GM19035 (cell line): ENCODE data around the gene ZRANB1.
A peak's percentile ranks its signal among the peaks of the same experiment; 100 is the strongest.
"Not testable (repeated sequence)": the region's sequence is repeated elsewhere in the genome, so short reads cannot be mapped to it uniquely, and the experiment has no call there.

ENCODE experiments used
- ATAC-seq: cut with Tn5 transposase; IDR thresholded peaks from one replicate; pipeline ENCODE4 v1.9.1; 2021; ENCODE audit not compliant: unreplicated experiment

Gene ZRANB1

DNA sequence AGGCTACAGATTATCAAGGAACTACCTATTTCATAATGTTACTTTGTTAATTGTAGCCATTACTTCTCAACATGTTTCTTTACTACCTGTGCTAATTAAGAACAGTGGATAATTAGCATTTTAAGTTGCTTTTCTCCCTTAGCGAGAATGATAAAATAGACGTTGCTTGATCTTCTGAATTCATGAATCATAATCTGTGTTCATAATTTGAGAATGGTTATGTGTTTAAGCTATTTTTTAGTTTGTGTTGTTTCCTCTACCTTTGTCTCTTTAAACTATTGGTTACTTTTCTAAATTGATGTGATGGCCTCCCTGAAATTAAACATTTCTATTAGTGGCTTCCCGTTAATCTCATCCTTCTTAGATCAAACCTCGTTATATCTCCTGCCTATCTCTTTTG, at the start of gene ZRANB1:
ZRANB1 (plus strand) TSS at position 301 of the 400 bp plus-strand sequence. CDS start 371 bp downstream, outside the sequence.
- no peak for ATAC-seq

DNA sequence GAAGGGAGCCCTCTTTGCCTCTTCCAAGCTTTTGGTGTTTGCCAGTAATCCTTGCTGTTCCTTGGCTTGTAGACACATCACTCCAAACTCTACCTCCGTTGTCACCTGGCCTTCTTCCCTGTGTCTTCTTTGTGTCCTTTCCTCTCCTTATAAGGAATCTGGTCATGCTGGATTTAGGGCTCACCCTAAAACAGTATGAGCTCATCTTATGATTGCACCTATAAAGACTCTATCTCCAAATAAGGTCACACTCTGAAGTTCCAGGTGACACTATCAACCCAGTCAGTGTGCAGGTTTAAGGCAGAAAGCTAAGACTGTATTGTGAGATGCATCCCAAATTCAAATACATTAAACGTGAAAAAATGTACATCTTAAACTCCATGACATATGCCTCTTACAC, 49.0 kb upstream of the ZRANB1 start:
- no peak for ATAC-seq

DNA sequence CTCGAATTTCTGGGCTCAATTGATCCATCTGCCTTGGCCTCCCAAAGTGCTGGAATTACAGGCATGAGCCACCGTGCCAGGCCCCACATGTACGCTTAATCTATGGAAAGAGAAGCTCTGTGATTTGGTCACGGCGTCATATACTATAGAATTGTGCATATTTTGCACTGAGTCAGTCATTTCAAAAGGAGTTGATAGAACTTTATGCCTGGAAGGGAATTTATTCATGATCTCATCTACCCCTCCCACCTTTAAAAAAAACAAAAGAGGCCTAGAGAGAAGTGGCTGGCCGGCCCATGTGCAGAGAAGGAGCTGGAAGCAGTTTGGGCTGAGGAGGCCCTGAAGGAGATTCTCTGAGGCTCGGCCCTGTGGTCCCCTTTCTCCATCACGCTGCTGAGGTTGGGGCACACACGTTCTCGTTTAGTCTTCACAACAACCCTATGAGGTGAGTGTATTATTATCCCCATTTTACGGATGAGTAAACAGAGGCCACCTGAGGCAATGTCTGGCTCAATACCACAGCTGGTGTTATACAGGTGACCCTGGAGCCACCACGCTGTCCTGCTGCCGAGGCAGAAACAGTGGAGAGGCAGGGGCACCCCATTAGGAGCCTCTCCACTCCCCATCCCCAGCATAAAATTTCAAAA, 47.2 kb upstream of the ZRANB1 start:
- ATAC-seq = no peak

DNA sequence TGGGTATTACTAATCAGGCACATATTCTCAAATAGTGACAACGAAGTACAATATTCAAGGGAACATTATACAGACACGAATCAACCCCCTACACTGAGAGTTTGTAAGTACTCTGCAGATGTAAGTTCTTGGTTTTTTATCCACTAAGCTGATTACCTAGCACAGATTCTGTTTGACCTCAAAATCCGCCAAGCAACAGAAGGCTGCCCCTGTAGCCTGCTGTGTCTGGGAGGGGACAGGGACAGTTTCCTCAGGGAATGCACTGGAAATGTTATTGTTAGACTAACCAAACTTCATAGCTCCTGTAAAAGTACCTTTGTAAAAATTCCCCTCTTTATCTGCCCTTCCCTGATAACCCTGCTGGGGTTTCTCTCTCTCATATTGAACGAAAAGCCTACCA, 45.2 kb upstream of the ZRANB1 start:
- ATAC-seq = no peak

DNA sequence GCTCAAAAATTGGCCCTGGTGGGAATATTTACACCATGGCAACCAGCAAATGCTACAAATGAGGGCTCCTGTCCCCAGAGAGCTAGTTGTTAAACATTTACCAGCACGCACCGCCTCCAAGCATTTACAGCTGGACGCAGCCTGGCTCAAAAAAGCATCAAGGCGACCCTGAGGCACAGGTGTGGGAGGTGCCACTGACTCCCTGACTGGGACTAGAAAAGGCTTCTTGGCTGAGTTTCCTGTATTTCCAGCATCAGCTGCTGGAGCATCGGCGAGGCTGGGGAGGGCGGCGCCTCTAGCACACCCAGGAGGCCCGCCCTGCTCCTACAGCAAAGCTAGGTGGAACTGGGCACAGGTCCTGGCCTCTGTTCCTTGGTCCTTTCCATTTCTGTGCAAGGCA, 43.5 kb upstream of the ZRANB1 start:
- no peak for ATAC-seq

DNA sequence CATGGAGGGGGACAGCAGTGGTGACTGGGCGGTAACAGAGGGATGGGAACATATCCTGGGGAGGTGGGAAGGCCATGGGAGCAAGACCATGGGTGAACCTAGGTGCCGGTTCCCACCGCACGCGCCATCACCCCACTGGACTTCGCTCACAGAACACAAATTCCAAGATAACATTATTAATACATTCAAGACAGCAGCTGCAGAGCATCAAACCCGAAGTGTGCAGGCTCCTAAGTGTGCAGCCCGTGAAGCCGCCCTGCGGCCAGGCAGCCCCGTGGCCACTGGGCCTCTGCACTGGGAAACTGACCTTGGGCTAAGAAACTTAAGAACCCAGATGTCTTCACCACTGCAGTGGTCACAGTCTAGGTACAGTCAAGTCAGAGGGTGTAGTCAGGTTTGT, 42.8 kb upstream of the ZRANB1 start:
- ATAC-seq = no peak

DNA sequence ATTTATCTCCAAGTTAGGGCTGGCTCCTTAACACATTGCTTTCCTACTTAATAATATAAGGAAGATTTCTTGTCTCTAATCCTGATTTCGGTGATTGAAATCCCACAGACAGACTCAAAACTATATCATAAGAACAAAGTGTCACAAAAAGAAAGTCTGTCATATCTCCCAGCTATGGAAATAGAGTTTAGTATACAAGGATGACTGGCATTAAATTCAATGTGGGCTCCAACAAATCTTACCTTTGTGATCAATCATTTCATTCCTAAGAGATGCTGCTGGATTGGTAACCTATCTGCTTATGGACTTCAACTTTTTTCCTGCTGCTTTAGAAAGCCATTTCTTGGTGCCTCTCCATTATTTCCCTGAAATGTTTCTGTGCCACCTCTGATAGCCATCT, 39.5 kb upstream of the ZRANB1 start:
- ATAC-seq = no peak

DNA sequence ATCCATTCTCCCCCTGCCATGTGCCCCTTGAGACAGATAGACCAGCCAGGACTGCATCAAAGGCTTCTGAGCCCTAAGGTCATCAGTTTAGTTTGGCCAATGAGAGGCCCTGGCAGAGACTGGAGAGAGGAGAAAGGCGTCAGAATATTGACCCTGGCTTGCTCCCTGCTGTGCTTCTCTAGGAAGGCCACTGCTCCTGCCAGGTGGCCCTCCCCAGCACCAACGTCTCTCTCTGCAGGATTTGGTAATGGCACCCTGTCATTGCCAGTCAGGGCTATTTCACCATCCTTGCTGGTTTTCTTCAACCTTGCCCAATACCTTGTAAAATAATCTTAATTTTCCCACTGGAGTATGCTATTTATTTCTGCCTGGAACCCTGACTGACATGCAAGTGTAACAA, 38.8 kb upstream of the ZRANB1 start:
- no peak for ATAC-seq

DNA sequence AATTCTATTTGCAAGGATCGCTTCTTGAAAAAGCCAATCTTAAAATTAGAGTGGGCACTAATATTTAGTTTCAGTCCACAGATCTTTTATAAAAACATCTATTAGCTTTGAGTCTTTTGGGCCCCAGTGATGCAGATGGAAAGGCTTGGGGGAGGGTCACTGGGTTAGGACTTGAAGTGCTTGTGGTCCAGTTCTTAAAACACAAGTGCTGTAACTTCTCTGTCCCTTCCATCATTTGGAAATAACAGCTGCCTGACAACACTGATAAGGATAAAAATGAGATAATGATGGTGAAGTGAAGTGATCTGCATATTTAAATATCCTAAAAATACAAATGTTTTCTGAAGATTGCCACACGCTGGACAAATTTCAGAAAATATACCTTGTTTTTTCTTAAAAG, 37.1 kb upstream of the ZRANB1 start:
- no peak for ATAC-seq

DNA sequence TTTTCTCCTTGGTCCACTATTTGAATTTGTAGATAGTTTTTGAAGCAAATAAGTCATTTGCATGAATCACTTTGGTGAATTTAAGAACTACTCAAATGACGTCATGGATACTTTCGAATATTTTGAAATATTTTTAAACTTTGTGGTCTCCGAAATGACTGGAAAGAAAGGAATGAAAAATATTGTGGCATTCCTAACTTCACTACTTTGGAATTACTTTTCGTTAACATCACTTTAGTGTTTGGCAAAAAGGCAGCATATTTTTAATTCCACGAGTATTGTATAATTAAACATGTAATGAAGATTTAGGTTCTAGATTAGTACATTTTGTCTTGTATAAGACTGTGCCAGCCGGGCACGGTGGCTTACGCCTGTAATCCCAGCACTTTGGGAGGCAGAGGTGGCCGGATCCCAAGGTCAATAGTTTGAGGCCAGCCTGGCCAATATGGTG, 35.3 kb upstream of the ZRANB1 start:
- no peak for ATAC-seq

DNA sequence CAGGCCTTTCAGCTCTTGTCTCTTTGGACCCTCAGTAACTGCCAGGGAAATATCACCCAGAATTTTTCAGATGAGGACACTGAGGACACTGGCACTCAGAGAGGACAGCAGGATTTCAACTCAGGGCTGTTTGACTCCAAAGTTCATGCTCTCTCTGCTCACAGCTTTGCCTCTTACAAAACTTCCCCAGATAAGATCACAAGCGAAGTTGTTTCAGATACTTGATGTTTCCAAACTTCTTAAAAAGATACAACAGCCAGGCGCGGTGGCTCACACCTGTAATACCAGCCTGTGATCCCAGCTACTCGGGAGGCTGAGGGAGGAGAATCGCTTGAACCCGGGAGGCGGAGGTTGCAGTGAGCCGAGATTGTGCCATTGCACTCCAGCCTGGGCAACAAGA, 32.4 kb upstream of the ZRANB1 start:
- no peak for ATAC-seq

DNA sequence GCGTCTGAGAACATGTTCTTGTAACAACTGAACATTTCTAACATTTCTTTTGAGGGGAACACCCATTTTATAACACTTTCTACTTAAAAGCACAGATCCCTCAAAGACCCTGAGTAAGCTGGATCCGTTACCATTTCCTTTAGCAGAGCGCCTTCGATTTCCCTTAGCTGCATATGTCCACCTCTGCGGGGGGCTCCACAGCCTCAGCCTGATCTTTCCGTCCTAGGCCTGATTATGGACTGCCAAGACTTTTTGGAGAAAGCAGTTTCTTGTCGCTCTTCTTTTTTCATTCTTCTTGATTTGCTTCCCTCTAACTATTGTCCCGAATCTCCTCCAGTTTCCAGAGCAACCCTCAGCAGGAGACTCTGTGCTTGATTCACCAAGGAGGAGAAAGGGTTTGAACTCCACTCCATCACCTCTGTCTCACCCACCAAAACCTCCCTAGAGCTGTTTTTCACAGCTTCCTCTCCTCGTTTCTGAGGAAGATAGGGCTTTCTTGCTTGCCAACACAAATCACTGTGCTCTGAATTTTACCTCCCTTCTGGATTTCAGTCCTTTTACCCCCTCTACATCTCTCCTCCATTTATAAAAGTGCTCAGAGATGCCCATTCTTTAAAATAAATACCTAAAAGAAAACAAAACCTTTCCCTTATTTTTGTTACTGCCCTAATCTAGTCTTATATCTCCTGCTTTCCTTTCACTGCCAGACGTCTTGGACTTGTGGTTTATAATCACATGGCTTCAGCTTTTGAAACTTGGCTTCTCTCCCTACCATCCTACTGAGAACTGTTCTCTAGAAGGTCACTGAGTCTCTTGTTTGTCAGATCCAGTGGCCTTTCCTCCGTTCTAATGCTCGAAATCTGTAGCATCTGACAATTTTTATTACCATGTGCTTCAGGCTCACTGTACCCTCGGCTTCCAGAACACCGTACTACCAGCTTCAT, 30.5 kb upstream of the ZRANB1 start:
- no peak for ATAC-seq

DNA sequence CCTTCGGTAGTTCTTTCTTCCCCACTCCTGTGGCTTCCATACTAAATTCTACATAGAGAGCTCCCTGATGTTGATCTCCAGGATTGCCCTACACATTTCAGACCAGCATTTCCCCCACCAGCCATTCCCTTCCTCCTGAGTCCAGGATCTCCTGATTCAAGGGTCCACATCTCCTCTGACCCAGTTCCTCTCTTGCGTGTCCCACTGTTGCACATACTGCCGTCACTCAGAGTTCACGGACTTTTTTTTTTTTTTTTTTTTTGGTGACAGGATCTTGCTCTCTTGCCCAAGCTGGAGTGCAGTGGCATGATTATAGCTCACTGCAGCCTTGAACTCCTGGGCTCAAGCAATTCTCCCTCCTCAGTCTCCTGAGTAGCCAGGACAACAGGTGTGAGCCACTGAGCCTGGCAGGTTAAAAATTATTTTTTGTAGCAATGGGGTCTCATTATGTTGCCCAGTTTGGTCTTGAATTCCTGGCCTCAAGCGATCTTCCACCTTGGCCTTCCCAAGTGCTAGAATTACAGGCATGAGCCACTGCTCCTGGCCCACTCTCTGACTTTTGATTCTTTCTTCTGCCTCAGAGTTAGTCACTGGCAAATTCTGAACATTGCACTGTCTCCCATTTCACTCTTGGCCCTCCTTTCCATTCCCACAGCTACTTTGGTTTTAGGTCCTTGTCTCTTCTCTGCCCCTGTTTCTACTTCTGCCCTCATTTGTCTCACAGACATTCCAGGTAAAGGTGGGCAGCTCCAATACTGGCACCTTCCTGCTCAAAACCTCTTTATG, 29.6 kb upstream of the ZRANB1 start:
- no peak for ATAC-seq

DNA sequence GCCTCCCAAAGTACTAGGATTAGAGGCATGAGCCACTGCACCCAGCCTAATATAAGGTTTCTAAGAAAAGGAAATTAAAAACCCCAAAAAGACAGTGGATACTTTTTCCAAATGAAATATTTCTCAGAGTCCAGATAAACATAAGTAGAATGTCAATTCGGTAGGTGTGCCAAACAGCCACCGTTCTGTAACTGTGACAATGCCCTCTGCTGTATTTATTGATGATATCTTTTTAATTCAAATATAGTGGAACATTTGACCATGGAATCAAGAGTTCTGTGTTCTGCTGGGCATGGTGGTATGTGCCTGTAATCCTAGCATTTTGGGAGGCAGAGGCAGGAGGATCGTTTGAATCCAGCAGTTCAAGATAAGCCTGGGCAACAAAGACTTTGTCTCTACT, 28.8 kb upstream of the ZRANB1 start:
- ATAC-seq = no peak

DNA sequence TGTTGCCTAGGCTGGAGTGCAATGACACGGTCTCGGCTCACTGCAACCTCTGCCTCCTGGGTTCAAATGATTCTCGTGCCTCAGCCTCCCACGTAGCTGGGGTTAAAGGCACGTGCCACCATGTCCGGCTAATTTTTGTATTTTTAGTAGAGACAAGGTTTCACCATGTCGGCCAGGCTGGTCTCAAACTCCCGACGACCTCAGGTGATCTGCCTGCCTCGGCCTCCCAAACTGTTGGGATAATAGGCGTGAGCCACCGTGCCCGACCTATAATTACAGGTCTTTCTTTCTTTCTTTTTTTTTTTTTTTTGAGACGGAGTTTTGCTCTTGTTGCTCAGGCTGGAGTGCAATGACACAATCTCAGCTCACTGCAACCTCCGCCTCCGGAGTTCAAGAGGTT, 27.5 kb upstream of the ZRANB1 start:
- not testable (repeated sequence) for ATAC-seq

DNA sequence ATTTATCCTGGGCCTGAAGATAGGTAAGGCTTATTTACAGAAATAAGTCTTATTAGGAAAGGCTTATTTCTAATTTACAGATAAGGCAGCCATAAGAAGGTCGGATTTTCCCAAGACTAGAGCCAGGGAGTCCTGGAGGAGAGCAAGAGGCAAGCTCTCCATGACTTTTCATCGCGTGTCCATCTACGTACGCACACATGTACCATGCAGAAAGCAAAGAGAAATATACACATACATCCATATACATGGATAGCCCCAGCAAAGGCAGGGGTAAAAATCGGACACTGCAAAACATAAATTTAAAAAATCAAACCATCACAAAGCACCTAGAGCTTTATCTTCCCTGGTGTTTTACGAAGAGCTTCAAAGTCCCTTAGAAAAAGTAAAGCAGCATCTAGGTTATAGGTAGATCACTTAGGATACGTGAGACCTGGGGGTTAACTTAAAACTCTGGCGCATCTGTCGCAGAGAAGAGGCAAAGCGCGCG, 25.8 kb upstream of the ZRANB1 start:
- peak; percentile 1 for ATAC-seq

DNA sequence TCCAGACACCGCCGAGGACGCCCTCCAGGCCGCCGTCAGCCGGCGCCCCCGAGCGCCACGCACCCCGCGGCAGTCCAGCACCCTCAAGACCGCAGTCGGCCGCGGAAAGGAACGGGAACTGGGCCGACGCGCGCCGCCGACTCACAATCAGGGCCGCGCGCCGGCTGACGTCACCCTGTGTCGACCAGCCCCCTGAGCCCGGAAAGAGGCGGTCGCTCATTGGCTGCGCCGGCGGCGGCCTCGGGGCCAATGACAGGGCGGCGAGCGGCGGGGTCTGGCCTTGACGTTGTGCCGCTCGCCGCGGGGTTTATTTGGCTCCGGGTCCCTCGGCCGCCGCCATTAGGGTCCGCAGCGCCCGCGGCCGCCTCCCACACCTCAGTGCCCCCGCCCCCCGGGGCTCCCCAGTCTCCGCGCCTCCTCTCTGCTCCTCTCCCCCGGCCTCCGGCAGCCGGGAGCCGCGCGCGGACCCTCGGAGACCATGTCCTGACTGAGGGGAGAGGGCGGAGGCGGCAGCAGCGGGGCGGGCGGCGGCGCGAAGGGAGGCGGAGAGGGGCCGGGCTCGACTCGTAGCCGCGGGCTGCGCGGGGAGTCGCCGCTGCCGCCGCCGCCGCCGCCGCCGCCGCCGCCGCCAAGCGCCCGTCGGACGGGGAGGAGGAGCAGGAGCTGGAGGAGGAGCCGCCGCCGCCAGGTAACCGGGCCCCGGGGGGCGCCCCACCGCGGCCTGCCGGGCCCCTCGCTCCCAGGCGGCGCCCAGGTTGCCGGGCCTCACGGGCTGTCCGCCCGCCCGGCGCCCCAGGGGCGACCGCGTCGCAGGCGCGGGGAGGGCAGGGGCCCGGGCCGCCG, 25.1 kb upstream of the ZRANB1 start:
- peak; percentile 95 for ATAC-seq

DNA sequence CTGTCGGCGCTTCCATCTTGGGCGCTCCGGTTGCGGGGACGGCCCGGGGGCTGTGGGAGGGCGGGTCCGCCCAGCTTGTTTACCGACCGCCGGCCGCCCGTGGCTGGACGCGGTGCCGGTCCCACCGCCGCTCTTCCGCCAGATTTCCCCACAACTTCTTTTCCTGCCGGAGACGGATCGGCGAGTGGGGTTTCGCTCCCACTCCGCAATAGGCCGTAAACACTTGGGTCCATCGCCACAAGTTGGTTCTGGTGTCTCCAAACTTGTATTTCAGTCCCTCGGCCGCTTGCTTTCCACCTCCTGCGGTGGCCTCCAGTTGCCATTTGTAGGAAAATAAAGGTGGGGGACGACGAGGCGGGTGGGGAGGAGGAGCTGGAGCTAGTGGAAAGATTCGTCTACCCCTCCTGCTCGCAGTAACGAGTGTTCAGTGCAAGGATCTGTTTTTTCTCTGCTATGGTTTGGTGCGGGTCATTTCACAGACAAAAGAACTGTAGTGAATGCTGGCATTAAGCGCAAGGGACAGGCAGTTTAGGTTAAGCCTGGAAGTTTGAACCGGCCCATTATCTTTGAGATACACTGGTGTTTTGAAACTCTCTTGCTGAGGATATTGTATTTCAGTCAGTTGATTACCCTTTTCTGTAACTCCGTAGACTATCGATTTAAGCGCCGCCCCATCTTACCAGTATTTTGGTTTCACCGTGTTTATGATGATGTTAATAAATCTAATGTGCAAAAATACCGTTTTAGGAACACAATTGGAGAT, 24.3 kb upstream of the ZRANB1 start:
- ATAC-seq = peak; percentile 3

DNA sequence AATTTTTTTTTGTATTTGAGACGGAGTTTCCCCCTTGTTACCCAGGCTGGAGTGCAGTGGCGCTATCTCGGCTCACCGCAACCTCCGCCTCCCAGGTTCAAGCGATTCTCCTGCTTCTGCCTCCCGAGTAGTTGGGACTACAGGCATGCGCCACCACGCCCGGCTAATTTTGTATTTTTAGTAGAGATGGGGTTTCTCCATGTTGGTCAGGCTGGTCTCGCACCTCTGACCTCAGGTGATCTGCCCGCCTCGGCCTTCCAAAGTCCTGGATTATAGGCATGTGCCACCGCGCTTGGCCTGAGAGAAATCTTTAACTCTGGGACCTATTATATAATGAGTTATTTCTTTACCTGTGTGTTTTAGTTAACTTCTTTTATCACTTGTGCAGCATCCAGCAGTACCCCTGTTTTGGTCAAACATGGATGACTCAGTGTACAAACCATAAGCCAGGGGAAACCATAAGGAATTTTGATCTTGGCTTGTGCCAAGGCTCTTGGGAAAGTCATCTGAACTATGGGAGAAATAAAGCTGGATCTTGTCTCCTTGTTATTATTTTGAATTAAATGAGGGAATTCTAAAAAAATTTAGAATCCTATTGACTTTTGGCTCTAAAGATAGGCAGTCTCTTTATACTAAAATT, 23.6 kb upstream of the ZRANB1 start:
- no peak for ATAC-seq
